Stimulated activated CD4-positive, alpha-beta T cell treated with anti-CD3 and anti-CD28 coated beads, Interleukin-2, amount 100 ng/mL, for 24 hours (primary cell): ENCODE results near the gene BCL11A.
A peak's percentile ranks its signal among the peaks of the same experiment; 100 is the strongest.

Experiments
- DNase-seq, 2 donors: peaks; one replicate each; pipeline ENCODE4 v3.0.0-alpha.2; 2020

The BCL11A gene

DNA sequence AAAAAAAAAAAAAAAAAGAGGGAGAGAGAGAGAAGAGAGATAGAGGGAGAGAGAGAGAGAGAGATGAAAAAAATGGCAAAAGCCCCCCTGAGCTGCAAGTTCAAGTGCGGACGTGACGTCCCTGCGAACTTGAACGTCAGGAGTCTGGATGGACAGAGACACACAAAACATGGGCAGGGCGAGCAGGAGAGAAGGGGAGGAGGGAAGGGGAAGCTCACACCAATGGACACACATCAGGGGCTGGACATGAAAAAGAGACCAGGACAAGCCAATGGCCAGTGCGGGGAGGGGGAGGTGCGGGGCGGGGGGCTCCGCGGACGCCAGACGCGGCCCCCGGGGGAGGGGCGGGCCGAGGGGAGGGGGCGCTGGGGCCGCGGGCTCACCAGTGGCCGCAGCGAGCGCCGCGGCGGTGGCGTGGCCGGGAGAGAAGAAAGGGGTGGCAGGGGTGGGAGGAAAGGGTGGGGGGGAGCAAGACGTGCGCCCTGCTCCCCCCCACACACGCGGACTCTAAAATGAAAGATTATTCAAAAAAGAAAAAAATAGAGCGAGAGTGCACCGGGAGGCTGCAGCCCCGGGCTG is at the start of gene BCL11A:
TSS of gene BCL11A (minus strand) at position 160 of the 579 bp plus-strand sequence. CDS start 384 bp downstream, outside the sequence.
- DNase-seq, result no peak

DNA sequence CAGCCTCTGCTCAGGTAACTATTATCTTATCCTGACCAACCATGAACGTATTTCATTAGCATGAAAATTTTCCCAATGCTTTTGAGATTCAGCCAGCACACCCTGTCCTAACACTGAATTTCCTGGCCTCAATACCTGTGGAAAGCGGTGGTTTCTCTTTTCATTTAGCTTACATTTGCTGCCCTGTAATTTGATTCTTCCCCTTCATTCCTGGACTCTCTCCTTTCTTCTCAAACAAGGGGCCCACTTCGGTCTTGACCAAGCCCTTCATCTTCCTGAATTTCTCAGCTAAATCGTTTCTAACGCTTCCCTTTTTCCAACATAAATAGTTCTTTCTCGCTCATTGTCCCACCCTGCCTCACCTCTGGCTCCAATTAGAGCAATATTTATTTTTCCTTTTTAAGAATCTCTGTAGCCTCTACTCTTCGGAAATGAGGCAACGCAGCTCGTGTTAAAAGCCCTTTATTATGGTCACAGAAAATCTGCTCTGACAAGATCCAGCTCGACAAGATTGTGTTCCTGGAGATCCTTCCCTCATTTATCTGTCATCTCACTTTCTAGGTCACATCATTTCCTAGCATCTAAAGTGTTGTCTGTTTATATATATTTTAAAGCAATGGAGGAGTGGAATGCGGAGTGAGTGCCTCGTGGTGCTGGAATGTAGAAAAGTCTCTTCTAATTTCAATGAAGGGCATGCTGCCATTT is 49.5 kb upstream of the BCL11A start:
- no peak for DNase-seq

DNA sequence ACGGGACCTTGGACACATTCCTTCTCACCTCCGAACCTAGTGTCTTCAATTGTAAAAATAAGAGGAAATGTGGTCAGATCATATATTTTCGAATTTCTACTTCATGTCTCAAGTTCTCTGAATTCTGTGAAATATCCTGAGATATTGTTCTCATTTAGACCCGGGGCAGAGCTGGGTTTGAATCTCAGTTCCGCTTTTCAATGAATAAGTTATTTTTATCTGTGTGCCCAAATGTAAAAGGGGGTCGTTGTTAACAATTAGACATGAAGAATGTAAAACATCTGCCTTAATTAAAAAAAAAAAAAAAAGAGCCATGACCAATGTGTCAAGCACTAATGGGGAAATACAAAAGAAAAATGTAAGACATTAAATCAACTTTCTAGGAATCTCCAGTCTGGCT is 48.9 kb upstream of the BCL11A start:
- DNase-seq, result no peak

DNA sequence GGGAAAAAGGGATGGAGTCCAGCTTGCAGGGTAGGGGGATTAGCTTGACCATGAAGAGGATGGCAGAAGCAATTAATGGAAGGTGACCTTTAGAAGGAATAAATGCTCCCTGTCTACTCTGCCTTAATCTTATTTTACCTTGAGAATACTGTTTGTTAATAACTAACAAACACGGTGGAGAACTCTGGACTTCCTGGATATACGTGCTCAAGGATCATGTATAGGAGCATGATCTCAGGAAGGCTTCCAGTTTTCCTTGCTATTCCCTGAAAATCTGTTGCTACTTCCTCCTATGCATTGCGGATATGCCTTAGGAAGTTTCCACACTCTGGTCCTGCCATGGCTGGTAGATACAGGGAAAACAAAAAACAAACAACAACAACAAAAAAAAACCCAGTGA is 44.8 kb upstream of the BCL11A start:
- no peak for DNase-seq

DNA sequence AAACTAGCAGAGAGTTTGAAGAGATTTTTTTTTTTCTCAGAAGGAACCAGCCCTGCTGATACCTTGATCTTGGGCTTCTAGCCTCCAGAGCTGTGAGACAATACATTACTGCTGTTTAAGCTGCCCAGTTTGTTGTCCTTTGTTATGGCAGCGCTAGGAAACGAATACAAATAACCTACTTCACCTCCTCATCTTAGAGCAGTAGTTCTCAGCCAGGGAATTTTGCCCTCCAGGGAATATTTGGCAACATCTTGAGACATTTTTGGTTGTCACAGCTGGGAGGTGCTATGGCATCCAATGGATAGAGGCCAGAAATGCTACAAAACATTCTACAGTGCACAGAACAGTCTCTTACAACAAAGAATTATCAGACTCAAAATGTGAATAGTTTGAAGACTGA is 43.9 kb upstream of the BCL11A start:
- DNase-seq, result no peak

DNA sequence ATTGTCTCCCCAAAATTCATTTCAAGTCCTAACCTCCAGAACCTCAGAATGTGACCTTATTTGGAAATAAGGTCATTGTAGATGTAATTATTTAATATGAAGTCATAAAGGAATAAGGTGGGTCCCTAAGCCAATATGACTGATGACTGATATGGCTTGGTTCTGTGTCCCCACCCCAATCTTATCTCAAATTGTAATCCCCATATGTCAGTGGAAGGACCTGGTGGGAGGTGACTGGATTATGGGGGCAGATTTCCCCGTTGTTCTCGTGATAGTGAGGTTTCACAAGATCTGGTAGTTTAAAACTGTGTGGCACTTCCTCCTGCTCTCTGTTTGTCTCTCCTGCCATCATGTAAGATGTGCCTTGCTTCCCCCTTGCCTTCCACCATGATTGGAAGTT is 43.0 kb upstream of the BCL11A start:
- DNase-seq, result no peak

DNA sequence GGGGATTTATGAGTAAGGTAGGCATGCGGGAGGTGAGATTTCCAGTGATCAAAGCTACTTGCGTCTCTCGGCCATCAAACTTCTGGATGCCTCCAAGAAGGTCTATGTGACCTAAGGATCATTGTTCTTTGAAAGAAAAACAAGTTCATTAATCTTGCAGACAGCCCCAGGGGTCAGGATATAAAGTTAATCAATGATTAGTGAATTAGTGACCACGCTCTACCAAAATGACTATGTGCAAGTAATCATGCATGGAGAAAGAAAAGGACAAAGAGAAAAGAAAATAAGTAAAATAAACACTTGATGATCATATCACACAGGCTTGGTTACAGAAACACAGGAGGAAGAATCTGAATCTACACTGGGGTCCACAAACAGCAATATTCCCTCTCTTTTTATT is 42.5 kb upstream of the BCL11A start:
- no peak for DNase-seq

DNA sequence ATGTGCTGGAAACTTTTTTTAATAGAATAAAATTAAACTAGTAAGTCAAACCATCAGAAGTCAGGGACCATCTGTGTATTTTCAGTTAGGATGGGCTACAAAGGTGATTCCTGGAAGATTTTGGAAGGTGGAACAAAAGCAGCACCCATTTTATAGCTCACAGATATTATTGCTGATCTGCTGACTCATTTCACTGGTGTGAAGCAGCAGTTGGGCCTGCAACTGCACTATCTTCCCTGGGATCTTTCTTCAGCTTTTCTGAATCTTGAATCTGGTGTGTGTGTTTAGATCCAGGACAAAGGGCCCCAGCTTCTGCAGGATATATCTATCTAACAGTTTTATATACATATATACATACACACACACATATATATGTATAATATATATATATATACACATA is 35.6 kb upstream of the BCL11A start:
- no peak for DNase-seq

DNA sequence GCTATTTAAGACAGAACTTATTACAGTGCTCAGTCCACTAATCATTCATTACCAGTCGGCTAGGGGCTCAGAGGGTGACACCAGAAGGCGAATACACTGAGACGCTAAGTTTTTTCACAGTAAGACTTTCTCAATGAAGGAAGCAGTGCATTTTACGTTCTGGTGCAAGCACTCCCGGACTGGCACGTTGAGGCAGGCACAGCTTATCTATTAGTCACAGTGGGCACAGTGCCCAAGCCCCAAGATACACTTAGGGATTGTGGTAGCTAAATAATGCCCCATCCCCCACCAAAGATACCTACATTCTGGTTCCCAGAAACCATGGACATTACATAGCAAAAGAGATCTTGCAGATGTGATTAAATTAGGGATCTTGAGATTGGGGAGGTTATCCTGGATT is 32.6 kb upstream of the BCL11A start:
- DNase-seq, result no peak

DNA sequence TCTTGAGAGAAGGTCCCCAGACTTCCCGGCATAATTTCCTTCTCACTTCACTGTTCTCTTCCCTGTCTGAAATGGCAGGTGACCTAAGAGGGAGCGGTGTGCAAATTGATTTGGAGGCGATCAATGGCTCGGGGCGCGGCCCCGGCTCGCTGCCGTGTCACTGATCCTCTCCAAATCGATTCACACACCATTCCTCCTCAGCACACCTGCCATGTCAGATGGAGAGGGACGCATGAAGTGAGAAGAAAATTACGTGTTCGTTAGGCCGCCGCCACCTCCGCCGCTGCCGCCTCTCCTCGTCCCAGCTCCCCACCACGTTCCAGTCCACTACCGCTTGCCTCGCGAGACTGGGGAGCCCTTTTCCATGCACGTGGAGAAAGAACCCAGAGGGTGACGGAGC is 31.8 kb upstream of the BCL11A start:
- DNase-seq, result no peak

DNA sequence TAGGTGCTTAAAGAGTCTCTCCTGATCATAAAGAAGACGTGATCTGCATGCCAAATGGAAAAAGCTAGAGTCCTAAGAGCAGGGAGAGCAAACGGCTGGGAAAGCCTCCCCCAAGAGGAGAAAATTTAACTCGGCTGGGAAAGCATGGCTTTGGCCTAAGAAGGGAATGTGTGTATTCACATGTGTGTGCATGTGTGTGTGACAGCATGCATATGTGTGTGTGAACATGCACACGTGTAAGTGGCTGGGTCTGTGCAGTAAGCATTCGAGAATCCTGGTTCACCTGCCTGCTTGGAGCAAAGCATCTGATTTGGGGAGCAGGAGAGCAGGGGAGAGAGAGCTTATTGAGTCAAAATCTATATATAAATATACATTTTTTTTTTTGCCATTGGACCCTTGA is 30.1 kb upstream of the BCL11A start:
- no peak for DNase-seq

DNA sequence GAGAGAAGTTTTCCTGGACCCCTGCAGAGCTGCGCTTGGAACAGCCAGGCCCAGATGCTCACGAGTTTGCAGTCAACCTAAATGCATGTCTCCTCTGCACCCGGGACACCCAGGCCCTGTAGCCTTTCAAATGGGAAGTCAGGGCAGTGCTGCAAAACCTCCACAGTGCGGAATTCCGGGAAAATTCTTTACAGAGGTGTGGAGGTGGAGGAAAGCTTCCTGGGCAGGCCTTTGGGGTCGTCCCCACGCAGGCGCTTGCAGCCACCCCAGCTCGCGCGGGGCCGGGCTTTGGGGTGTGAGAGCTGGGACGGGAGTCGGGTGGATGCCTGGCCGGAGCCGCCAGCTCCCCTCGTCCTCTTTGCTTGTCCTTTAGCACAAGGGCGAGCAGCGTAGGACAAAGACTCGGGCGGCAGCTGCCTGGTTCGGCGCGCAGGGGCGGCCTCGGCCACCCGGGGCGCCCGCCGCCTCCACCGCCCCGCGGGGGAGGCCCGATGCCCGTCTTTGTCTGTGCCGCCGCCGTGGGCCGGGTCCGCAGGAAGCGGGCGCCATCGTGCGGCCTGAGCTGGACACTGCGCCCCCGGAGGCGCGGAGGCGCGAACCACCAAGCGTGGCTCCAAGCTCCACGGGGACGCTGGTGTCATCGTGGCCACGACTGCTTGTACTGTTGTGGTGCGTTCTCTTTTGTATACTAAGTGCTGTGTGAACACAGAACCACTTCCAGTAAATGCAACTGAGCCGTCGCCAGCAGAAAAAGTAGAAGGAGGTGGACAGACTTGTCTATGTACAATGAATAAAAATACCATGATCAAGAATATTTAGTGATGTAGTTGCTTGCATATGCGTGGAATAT is 28.2 kb upstream of the BCL11A start:
- peak; percentile 65 to 79 for DNase-seq

DNA sequence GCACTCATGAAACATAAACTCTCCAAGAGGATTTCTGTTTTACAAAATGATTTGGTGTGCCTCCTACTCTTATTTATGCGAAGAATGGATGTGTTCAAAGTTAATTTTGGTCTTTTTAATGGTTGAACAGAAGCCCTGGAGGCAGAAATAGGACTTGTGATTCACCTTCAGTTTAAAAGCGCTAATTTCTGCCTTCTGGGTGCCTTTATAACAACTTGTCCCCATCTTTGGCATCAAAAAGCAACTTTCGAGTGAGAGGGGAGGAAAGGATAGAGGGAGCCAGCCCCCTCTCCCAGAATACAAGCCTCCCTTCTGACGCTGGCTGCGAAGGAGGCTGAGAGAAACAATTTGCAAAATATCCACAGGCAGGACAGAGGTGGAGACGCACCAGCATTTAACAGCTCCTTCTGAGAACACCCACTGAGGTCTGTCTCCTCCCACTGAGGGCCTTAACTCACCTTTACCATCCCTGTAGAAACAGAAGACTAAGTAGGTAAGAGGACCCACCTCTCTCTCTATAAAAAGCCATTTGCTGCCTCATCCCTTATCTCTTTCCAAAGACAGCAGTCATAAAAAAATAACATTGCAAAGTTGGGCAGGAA is 24.3 kb upstream of the BCL11A start:
- DNase-seq, result no peak

DNA sequence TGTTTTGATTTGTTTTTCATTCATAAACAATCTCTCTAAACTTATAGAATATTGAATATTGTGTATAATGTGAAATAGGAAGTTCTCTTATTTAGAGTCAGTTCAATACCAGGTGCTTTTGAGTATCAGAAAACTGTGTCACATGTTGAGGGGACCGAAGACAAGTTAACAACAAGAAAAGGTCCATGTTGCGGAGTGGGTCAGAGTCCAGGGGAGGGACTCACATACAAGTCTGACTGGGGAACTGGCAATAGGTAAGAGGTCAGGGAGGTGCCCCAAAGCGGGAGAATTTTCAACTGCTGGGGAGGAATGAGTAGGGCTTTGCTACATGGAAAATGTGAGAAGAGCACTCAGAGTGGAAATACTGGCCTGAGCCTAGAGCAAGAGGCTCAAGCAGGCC is 19.8 kb upstream of the BCL11A start:
- DNase-seq, result no peak

DNA sequence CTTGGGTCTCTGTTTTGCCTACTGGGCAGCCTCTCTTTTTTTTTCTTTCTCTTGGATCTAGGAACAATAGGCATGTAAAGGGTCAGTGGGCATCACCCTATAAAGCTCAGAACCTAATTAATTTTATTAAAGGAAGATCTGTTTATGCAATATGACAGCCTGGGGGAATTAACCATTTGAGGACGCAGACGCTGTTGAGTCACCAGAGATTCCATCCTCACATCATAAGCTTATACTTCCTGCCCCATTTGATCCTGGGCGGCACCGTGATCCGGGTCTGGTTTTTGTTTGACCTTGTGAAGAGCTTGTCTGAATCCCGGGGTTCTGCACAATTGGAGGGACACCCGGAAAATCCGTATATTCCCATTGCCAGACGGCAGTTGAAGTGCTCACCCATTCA is 16.8 kb upstream of the BCL11A start:
- no peak for DNase-seq

DNA sequence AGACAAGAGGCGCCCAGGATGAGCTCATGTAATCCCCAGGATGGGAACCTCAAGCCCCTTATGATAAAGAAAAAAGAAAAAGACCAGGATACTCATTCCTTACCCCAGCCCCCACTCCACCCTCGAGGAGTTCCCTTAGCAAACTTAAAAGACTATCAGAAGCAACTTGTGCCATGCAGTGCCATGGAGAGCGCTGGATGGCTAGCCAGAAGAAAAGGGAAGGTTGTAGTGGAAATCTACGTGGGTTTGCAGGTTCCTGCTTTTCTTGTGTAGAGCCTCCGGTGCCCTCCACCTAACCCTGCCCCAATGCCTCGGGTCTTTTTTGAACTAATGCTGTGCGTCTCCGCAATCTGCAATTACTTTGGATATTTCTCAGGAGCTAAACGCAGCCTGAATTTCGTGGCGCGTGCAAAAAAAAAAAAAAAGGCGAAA is 16.2 kb upstream of the BCL11A start:
- DNase-seq, result no peak

DNA sequence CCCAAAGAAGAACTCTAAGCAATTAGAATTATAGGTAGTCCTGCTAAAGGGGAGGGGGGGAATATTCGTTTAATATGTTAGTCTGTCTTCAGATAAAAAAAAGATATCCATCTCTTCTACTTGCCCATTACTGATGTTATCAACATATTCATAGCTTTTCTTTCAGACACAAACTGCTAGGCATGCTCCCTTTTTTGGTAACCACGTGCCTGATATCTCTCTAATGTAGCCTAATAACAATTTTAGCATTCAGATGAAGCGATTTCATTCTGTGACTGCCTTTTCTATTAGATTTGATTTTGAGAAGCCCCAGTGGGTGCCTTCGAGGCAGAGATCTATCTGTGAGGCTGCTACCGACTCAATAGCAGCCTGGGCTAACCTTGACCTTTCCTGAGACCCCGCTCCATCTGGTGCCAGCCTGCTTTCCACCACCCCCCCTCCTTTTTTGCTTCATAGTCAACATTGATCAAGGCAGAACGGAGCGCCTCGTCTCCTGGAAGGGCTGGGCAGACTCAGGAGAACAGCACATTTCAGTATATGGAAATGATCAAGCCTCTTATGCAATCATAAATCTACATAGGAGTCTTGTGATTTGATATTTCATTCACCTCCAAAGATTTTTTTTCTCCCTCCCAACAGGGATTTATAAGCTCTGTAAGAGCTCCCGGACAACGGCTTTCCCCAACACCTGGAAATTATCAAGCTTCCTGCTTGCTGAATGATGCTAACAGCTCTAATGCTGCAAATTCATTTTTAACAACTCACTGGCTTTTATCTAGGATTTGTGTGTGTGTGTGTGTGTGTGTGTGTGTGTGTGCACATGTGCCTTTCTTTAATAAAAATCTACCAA is 14.7 kb upstream of the BCL11A start:
- no peak for DNase-seq

DNA sequence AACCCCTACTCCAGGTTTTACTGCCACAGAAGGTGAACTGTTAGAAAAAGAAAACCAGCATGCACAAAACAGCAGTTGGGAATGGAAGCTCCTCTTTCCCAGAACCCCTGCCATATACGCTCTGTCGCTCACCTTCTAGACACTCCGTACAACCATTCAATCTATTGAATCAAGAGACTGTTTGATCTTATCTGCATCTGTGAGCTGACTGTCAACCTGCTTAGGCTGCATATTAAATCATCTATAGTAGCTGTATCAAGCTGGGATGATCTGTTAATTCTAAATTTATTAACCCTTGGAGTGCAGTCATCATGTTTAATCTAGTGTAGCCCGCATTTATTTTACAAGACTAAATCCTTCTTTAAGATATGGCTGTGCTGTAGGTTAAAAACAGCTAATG is 13.6 kb upstream of the BCL11A start:
- DNase-seq, result no peak

DNA sequence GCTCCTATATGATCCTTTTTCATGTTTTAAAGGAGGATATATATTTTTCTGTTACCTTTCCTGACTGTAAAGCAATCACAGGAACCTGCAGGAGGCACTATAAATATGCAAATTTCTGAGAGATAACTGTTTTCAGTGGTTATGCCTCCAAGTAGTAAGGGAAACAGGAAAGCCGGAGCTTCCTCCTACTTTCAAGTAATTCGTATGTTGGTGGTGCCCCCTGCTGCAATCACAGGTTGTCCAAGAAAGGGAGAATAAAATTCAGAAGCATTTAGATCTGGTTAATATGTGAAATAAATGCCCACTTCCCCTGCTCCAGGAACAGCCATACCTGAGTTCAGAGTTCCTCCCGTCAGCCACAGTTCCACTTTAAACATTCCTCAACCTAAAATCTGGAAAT is 12.0 kb upstream of the BCL11A start:
- DNase-seq, result no peak

DNA sequence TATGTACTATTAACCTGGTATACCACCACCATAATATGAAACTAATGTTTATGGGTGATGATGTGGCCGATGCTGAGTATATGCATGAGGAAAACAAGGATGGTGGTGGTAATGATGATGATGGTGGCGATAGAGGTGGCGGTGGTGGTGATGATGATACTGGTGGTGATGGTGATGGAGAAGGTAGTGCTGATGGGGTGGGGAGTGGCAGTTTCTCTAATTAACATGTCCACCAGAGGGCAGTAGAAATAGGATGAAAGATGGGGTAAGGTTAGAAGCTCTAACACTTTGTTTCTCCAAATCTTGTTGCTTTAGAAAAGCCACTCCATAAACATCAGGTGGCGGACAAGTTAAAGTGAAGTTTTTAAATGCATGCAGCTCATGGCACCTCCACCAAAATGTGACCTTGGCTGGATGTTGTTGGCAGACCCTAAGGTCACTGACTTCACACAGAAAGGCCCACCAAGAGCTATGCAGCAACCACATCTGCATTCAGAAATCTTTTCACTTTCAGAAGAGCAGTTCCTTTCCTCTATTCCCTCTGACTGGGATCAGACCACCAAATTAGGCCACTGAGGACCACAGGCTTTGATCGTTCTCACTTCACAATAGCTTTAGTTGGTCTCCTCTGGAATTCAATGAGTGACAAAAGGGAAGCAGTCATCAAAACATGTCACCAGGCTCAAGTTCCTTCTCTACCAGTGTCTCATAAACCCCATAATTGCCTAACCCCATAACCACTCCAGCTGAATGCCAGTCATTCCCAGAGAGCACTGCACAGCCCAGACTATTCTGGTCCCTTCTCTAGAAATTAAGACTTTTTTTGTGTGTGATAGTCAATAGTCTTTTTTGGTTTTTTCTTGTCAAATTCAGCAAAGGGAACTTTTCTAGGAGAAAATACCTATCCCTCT is 7.5 kb upstream of the BCL11A start:
- DNase-seq, result no peak

DNA sequence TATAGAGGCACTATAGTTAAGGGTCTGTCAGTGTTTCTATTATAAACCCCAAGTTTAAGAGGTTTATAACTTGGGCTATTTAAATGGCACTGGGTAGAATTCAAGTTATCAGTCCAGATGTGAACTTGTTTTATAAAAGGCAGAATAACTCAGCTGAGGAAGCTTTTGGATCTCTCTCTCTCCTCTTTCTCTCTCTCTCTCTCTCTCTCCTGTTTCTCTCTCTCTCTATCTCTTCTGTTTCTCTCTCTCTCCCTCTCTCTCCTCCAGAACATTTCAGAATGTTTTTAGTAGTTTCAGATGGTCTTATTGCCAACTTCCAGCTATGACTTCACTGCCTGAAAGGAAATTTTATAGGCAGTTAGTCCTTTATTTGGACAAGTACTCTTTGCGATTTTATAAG is 6.4 kb upstream of the BCL11A start:
- no peak for DNase-seq

DNA sequence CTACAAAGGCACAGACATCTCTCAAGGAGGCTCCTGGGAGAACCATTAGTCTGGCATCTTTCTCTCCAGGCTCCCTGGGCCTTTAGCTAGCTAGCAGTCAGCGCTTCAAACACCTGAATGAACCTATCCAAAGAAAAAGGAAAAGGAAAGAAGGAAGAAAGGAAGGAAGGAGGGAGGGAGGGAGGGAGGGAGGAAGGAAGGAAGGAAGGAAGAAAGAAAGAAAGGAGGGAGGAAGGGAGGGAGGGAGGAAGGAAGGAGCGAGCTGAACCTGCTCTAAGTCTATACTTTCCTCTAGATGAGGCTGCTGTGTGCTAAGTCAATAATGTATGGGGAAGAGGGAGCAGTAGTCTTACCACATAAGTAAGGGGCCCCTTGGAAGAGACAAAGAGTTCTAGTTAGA is 5.1 kb upstream of the BCL11A start:
- DNase-seq, result no peak
